HG02870 (cell line): ENCODE results near the gene HPS4.
"Not testable (repeated sequence)": the region's sequence is repeated elsewhere in the genome, so short reads cannot be mapped to it uniquely, and the experiment has no call there.

Source experiments
- ATAC-seq: cut with Tn5 transposase; IDR thresholded peaks from one replicate; pipeline ENCODE4 v1.9.1; 2021; ENCODE audit warnings: mild to moderate bottlenecking, moderate library complexity; ENCODE audit not compliant: unreplicated experiment

HPS4 gene

GRCh38 chr22:26483439-26484359, at the start of gene HPS4, which contains the start of gene SRRD:
HPS4 (minus strand) TSS chr22:26483783; CDS start chr22:26481762, 2,021 bp downstream.
SRRD (plus strand) TSS chr22:26483877; CDS start chr22:26483891, 14 bp downstream.
- ATAC-seq = peak; percentile 57

DNA sequence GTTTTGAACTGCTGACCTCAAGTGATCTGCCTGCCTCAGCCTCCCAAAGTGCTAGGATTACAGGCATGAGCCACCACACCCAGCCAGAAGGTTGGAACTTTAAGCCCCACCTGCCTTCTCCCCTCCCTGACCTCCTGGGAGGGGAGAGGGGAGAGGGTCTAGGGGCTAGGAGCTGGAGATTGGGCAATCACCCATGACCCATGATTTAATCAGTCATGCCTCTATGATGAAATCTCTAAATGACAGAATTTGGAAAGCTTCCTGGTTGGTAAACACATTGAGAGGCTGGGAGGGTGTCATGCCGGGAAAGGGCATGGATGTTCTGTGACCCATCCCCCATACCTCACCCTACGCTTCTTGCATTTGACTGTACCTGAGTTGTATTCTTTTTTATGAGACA, 45.8 kb upstream of the HPS4 start:
- no peak for ATAC-seq

DNA sequence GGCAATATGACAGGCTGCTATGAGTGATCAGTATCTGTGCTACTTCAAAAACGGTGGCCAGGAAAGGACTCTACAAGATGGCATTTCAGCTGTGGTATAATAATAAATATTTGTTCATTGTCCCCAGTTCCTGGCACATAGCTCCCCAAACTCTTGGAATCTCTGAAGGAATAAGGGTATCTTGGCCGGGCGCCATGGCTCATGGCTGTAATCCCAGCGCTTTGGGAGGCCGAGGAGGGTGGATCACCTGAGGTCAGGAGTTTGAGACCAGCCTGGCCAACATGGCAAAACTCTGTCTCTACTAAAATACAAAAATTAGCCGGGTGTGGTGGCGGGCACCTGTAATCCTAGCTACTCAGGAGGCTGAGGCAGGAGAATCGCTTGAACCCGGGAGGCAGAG, 44.9 kb upstream of the HPS4 start:
- ATAC-seq = not testable (repeated sequence)

DNA sequence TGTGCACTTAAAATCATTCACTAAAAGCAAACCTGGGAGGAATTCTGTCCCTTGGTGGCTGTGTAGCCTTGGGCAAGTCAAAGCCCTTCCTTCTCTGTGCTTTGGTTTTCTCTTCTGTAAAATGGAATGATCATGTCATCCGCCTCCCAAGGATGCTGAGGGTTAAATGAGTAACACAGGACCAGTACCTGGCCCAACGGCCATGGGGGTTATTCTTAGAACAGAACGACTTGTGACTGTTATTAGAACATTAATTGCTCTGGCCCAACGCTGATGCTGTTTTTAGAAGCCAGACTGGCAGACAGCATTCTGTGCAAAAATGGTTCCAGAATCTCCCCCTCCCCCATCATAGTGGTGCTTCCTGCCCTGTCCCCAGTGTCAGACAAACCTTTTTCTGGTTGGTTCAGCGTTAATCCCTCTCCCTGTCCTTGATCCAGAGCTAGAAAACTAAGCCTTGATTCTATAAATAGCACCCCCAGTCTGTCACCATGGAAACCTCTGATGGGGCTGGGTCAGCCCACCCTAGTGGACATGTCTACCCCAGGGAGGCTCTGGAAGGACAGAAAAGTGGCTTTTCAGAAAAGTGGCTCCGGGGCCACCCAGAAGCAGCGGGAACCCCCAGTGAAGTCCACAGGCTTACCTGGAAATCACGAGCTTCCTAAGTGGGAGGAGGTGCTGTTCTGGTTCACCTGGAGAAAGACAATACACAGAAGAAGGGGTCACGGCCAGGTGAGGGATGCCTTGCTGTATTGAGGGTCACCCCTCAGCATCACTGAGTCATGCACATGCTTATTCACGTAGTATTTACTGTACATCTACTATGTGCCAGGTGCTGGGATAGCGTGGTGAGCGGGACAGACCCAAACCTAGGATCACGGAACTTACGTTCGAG, 44.2 kb upstream of the HPS4 start:
- no peak for ATAC-seq

GRCh38 chr22:26527167-26527566, 43.6 kb upstream of the HPS4 start:
- ATAC-seq = no peak

DNA sequence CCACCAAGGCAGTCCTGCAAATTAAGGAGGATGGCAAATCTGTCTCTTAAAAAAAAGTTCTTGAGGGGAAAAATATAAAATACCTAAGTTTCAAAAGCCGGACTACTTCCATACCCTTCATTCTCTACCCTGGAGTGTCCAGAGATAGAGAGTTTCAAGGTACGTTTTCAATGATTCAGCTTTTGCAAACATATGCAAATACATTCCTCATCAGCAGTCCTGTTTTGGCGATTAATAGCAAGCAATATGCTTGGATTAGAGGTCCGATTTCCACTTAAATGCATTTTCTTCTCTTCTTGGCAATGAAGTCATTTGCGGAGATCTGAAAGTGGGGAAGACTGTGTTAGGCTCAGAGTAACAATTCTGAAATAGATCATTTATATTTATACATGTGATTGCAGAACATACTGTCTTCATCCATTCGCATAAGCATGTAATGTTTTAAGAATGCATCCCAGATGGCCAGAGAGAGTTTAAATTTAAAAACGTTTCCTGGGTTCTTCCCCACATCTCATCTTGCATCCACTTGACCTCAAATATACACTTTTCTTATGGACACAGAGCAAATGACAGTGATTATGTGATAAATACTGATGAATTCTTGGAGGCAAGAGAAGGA, 42.5 kb upstream of the HPS4 start:
- no peak for ATAC-seq

GRCh38 chr22:26524870-26525269, 41.3 kb upstream of the HPS4 start:
- no peak for ATAC-seq

DNA sequence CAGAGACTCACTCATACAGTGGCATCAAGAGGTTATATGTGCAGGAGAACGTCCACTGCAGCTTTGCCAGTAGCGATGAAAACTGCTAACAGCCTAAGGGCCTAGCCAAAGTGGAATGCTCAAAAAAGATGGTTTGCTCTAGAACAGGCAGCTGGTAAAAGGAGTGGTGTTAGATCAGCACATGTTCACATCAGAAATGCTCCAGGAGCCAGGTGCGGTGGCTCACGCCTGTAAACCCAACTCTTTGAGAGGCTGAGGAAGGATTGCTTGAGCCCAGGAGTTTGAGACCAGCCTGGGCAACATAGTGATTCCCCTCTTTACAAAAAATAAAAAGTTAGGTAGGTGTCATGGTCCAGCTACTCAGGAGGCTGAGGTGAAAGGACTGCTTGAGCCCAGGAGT, 39.0 kb upstream of the HPS4 start:
- ATAC-seq = no peak

DNA sequence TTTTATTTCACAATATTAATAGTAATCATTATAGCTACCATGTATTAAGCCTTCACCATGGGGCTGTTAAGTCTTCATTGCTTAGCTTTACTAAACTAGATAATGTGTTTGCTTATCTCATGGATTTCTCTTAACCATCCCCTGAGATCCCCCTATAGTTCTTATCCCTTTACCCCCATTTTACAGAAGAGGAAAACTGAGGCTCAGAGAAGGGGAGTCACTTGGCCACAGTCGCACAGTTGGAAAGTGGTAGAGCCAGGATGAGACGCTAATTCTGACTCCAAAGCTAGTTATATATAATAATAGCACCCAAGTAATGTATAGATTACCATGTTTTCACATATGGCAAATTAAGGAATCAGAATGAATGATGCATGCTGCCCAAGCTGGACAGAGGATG, 38.4 kb upstream of the HPS4 start:
- ATAC-seq = no peak

DNA sequence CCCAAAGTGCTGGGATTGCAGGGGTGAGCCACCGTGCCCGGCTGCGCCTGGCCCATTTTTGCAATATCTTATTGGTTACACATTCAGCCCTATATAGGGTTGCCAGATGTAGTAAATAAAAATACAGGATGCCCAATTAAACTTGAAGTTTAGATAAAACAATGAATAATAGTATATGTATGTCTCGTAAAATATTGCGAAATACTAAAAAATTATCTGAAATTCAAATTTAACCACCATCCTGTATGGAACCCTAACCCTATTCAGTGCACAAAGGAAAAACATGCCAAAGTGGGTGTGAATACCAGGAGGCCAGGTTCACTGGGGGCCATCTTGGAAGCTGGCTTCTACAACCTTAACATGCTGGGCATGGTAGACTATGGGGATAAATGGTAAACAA, 33.8 kb upstream of the HPS4 start:
- no peak for ATAC-seq

DNA sequence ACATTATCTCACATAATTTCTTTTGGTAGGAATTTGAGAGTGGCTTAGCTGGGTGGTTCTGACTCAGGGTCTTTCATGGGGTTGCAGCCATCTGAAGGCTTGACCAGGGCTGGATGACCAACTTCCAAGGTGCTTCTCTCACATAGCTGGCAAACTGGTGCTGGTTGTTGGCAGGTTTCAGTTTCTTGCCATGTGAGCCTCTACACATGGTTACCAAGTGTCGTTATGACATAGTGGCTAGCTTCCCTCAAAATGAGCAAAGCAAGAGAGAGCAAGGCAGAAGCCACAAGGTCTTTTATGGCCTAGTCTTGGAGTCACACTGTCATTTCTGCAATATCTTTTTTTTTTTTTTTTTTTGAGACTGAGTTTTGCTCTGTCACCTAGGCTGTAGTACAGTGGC, 32.9 kb upstream of the HPS4 start:
- ATAC-seq = no peak

DNA sequence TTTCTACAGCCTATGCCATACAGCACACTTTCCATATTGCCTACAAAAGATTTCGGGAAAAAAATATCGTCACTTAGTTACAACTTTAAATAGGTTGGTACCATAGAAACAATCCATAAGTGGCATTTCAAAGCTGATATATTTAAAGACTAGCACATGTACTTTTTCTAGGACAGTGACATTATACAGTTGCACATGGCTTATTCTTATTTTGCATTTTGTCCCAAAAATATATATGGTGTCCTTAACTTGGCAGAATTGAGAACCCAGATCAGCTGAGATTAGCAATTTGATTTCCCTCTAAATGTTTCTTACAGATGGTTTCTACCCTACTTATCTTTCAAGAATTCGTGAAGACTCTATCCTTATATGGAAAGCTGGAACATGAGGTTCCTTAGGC, 32.3 kb upstream of the HPS4 start:
- ATAC-seq = no peak

DNA sequence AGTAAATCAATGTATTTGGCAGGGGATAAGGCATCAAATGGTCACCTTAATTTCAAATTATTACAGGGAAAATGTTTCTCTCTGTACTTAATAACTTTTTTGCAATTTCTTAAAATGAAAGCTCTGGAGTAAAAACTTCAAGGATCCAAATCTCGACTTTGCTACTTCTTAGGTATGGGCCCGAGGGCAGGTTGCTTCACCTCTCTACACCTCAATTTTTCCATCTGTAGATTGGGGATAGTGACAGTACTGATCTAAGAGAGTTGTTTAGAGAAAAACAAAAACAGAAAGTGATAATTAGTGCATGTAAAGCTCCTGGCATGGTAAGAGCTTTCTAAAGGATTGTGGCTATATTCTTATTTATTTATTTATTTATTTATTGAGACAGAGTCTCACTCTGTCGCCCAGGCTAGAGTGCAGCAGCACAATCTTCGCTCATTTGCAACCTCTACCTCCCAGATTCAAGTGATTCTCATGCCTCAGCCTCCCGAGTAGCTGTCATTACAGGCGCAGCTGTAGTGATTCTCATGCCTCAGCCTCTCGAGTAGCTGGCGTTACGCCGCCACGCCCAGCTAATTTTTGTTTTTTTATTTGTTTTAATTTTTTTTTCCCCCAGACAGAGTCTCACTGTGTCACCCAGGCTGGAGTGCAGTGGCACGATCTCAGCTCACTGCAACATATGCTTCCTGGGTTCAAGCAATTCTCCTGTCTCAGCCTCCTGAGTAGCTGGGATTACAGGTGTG, 31.0 kb upstream of the HPS4 start:
- ATAC-seq = no peak

GRCh38 chr22:26513838-26514237, 30.3 kb upstream of the HPS4 start:
- ATAC-seq = no peak

- ATAC-seq = peak; percentile 89
Observed at GRCh38 chr22:26512149-26512793, 28.7 kb upstream of the HPS4 start, which contains the start of gene TFIP11. TFIP11 (minus strand) TSS chr22:26512473; CDS start chr22:26510272, 2,201 bp downstream.

DNA sequence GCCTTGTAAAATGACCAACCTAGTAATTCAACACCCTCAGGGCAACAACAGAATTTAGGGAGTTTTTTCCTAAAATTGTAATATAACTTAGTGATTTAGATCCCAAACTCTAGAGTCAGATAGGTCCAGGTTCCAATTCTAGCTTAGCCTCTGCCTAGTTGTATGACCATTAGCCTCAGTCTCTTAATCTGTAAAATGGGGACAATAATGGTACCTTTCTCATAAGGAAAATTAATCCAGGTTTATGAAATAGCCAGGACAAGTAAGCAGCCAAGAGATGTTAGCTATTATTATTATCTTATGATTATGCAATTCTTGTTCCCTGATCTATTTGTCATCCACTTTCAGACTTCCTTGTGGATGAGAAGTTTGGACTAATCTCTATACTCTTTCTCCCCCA, 24.6 kb upstream of the HPS4 start:
- no peak for ATAC-seq

- ATAC-seq = no peak
Observed at GRCh38 chr22:26503758-26504157, 20.2 kb upstream of the HPS4 start.

DNA sequence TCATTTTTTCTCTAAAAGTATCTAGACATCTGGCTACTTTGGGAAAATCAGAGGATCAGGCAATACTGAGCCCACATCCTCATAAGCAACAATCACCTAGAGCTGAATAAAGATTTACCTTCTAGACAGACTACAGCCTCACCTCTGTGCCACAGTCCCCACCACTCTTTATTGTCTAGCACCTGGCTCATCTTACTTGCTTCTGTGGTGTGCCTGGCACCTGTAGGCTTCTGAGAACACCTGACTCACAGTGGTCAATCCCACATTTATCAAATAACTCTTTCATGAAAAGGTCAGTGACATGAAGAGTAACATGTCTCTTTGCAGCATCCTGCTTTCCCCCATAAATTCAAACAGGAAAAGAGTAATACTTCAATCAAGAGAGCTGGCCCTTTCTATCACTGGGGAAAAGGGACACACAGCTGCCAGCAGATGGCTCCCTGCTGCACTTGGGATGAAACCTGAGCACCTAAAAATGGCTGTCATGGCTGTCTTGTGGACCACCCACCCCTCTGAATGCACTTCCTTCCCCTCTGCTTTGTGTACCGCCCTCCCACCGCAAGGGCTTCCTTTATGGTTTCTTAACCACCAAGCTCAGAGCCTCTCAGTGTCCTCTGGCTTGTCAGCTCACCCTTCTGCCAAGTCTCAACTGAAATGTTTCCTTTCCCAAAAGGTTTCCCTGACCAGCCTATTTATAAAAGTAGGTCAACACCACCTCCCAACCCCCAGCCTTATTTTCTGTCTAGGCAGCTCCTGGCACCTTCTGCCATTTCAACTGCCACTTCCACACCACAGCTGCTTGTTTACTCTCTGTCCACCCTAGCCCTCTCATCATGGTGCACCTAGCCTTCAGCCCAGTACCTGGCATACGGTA, 19.3 kb upstream of the HPS4 start:
- no peak for ATAC-seq

DNA sequence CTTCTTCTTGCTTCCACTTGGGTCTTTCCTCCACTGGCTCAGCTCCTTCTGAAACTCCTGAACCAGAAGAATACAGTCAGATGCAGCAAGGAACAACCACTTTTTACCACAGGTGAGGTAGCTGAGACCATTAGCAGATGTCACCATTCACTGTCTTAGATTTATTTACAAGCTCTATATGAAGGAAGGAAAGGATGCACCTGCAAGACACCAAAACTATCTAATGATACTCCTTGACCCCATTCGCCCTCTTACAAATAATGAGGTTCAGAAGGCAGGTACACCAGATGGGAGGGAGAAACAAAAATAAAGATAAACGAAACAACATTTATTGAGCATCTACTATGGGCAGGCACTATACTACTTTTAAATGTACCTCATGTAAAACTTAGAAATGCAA, 18.4 kb upstream of the HPS4 start:
- ATAC-seq = no peak
